ENCODE measurements around the gene MPV17L2. TPM values are rescaled to one million over a fixed set of nuclear protein-coding genes. Genes with fewer than 3 reads are reported as not detected.
"Not testable (repeated sequence)": the region's sequence is repeated elsewhere in the genome, so short reads cannot be mapped to it uniquely, and the experiment has no call there.

MPV17L2 gene
- total RNA-seq, 1 donor from 2014 or later, result 9.5 TPM

- no peak for DNase-seq (ENCODE audit: low read depth)
- H3K36me3 ChIP-seq (ENCODE audit: control insufficient read depth, insufficient read depth, low read length), result peaks cover 17% of the 10 kb centered on the region
- no peak for FAIRE-seq
- no peak overlapping the region for H3K4me3 ChIP-seq (ENCODE audit: low read depth, low read length)
- H3K27me3 ChIP-seq (ENCODE audit: control insufficient read depth, insufficient read depth, low read length), result no peaks in the 10 kb centered on the region
- TF ChIP-seq, protein P1, sequence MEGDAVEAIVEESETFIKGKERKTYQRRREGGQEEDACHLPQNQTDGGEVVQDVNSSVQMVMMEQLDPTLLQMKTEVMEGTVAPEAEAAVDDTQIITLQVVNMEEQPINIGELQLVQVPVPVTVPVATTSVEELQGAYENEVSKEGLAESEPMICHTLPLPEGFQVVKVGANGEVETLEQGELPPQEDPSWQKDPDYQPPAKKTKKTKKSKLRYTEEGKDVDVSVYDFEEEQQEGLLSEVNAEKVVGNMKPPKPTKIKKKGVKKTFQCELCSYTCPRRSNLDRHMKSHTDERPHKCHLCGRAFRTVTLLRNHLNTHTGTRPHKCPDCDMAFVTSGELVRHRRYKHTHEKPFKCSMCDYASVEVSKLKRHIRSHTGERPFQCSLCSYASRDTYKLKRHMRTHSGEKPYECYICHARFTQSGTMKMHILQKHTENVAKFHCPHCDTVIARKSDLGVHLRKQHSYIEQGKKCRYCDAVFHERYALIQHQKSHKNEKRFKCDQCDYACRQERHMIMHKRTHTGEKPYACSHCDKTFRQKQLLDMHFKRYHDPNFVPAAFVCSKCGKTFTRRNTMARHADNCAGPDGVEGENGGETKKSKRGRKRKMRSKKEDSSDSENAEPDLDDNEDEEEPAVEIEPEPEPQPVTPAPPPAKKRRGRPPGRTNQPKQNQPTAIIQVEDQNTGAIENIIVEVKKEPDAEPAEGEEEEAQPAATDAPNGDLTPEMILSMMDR (IDR thresholded peaks at IDR 0.05; ENCODE audit: insufficient read depth, low read length, severe bottlenecking), result no peak
Measured at GRCh38 chr19:18158467-18158866, 34.6 kb upstream of the MPV17L2 start.

DNA sequence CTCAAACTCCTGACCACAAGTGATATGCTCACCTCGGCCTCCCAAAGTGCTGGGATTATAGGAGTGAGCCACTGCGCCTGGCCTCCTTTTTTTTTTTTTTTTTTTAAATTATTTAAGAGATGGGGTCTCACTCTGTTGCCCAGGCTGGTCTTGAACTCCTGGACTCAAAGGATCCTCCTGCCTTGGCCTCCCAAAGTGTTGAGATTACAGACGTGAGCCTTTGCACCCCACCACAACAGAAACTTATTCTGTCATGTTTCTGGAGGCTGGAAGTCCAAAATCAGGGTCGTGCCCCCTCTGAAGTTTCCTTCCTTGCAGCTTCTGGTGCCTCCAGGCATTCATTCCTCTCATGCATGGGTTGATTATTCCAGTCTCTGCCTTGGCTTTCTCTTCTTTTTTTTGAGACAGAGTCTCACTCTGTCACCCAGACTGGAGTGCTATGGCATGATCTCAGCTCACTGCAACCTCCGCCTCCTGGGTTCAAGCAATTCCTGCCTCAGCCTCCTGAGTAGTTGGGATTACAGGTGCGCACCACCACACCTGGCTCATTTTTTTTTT, 33.9 kb upstream of the MPV17L2 start:
- H3K4me3 ChIP-seq (ENCODE audit: low read depth, low read length); FAIRE-seq; DNase-seq (ENCODE audit: low read depth); H3K27me3 ChIP-seq (ENCODE audit: control insufficient read depth, insufficient read depth, low read length): not testable (repeated sequence)
- H3K36me3 ChIP-seq (ENCODE audit: control insufficient read depth, insufficient read depth, low read length), result peaks cover 20% of the 10 kb centered on the region

DNA sequence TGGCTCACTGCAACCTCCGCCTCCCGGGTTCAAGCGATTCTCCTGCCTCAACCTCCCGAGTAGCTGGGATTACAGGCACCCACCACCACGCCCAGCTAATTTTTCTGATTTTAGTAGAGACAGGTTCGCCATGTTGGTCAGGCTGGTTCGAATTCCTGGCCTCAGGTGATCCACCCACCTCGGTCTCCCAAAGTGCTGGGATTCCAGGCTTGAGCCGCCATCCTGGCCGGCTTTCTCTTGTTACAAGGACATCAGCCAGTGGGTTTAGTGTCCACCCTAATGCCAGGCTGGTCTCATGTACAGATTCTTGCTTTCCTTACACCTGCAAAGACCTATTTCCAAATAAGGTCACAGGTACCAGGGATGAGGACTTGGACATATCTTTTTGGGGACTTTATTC, 33.2 kb upstream of the MPV17L2 start:
- H3K27me3 ChIP-seq (ENCODE audit: control insufficient read depth, insufficient read depth, low read length), result no peaks in the 10 kb centered on the region
- no peak for DNase-seq (ENCODE audit: low read depth)
- TF ChIP-seq, protein P1 (IDR thresholded peaks at IDR 0.05; ENCODE audit: insufficient read depth, low read length, severe bottlenecking), result no peak
- peaks cover 21% of the 10 kb centered on the region for H3K36me3 ChIP-seq (ENCODE audit: control insufficient read depth, insufficient read depth, low read length)
- FAIRE-seq, result no peak
- no peak overlapping the region for H3K4me3 ChIP-seq (ENCODE audit: low read depth, low read length)

GRCh38 chr19:18160493-18160970, 32.5 kb upstream of the MPV17L2 start:
- TF ChIP-seq, protein P1 (IDR thresholded peaks at IDR 0.05; ENCODE audit: insufficient read depth, low read length, severe bottlenecking), result no peak
- FAIRE-seq (no peak), DNase-seq (ENCODE audit: low read depth) (no peak)
- Histone ChIP-seq H3K36me3 (ENCODE audit: control insufficient read depth, insufficient read depth, low read length) (peaks cover 21% of the 10 kb centered on the region), H3K27me3 (ENCODE audit: control insufficient read depth, insufficient read depth, low read length) (no peaks in the 10 kb centered on the region), H3K4me3 (ENCODE audit: low read depth, low read length) (peak overlapping the region; percentile 14)

- Histone ChIP-seq H3K4me3 (ENCODE audit: low read depth, low read length) (peak overlapping the region; percentile 14), H3K36me3 (ENCODE audit: control insufficient read depth, insufficient read depth, low read length) (peaks cover 24% of the 10 kb centered on the region), H3K27me3 (ENCODE audit: control insufficient read depth, insufficient read depth, low read length) (no peaks in the 10 kb centered on the region)
- DNase-seq (ENCODE audit: low read depth) (no peak), FAIRE-seq (no peak)
- TF ChIP-seq, protein P1 (IDR thresholded peaks at IDR 0.05; ENCODE audit: insufficient read depth, low read length, severe bottlenecking), result peak; percentile 40
Measured at GRCh38 chr19:18160971-18161635, 31.9 kb upstream of the MPV17L2 start.

DNA sequence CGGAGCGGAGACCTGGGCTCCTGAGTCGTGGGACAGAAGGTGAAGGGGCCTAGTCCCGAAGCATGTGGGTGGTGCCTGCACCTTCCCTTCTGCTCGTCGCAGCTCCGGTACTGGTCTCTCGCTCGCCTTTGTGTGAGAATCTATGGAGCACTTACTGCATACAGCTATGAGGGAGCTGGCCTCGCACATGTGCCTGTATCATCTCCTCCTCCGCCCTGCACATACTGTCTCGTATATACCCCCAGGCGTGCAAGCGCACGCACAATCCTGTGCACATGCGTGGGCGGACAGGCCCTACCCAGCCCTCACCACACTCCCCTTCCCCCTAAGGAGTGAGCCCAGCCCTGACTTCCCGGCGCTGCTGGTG, 31.4 kb upstream of the MPV17L2 start:
- DNase-seq (ENCODE audit: low read depth) (no peak), FAIRE-seq (no peak)
- no peak overlapping the region for H3K4me3 ChIP-seq (ENCODE audit: low read depth, low read length)
- TF ChIP-seq, protein P1 (IDR thresholded peaks at IDR 0.05; ENCODE audit: insufficient read depth, low read length, severe bottlenecking), result no peak
- no peaks in the 10 kb centered on the region for H3K27me3 ChIP-seq (ENCODE audit: control insufficient read depth, insufficient read depth, low read length)
- peaks cover 25% of the 10 kb centered on the region for H3K36me3 ChIP-seq (ENCODE audit: control insufficient read depth, insufficient read depth, low read length)
